Measurements from ENCODE around the gene NEMP2.

Gene NEMP2

DNA sequence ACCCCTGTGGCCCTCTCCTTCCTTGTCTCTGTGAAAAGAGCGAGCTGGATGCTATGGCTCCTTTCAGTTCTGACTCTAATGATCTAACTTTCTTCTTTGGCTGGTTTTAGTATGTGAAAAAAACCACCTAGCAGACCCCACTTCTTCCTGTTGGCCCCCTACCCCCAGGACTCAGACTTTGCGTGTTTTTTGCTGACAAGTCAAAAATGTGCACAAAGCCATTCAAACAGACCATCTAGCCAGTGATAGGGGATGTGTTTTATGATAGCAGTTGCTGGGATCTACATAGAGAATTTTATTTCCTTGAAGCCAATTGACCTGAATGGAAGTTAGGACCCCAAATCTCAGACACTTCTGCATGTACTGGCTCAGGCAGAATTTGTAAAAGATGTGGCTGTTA lies 77.3 kb downstream of the NEMP2 start:
- no peak for DNase-seq (ENCODE audit: low read depth in 2 of 2)

DNA sequence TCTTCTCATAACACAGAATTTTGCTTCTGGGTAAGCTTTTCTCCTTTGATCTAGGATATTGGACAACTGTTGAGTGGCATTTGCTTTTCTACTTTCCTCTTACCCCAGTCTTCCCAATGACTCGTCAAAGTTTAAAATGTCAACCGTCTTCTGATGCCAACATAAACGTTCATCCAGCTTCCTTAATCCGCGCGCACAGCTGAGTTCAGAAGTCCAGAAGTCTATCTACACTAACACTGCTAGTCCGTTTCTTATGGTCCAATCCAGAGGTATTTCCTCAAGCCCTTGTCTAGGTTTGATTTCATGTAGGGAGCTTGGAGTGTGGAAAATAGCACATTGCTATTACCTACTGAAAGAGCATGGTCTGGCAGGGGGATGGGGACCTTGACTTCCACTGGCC lies 77.7 kb downstream of the NEMP2 start:
- no peak for DNase-seq (ENCODE audit: low read depth in 2 of 2)

DNA sequence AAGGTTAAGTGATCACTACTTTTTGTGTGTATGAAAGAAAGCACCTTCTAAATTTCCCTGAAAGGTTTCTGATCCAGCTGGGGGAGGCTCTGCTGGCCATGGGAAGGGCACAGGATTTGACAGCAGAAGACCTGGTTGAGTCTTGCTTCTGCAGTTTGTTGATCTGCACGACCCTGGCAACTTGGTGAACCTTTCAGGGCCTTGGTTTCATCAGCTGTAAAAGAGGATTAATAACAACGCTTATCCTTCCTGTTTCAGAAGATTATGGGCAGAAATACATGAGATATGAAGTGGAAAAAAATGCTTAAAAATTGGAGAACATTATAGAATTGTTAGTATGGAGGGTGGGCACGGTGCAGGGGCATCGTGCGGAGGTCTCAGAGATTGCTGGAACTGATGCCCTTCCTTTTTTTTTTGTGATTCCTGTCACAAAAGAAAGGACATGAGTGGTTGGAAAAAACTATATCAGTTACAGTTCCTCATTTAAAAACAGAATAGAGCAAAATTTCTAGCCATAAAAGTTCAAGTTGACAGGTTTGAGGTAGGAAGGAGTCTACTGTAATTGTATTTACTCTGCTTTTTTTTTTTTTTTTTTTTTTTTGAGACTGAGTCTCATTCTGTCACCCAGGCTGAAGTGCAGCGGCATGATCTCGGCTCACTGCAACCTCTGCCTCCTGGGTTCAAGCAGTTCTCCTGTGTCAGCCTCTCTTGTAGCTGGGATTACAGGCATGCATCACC lies 79.0 kb downstream of the NEMP2 start:
- DNase-seq (ENCODE audit: low read depth in 2 of 2): no peak

DNA sequence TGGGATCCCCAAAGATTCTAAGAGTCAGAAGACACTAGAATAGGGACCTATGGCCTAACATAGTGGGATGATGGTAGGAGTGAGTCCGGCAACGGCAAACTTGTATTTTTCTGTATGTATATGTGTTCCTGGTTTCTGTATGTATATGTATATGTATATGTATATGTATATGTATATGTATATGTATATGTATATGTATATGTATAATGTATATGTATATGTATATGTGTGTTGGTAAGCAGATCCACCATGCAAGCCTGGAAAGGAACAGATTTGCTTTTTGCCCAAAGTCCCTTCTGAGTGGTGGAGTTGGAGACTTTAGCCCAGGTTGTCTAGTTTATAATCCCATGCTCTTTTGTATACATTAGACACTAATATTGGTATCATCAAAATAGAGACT lies 79.7 kb downstream of the NEMP2 start:
- DNase-seq (ENCODE audit: low read depth in 2 of 2): no peak

All from stimulated activated CD8-positive, alpha-beta memory T cell treated with anti-CD3 and anti-CD28 coated beads, Interleukin-7, amount 100 ng/mL, for 1 hour (primary cell).